ENCODE results near the gene PLSCR5.

DNA sequence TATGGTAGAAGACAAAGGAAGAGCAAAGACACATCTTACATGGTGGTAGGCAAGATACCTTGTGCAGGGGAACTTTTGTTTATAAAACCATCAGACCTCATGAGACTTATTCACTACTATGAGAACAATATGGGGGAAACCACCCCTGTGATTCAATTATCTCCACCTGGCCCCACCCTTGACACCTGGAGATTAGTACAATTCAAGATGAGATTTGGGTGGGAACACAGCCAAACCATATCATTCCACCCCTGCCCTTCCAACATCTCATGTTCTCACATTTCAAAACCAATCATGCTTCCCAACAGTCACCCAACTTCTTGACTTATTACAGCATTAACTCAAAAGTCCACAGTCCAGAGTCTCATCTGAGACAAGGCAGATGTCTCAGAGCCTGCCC lies 39.0 kb downstream of the PLSCR5 start:
- TF ChIP-seq, protein P1, sequence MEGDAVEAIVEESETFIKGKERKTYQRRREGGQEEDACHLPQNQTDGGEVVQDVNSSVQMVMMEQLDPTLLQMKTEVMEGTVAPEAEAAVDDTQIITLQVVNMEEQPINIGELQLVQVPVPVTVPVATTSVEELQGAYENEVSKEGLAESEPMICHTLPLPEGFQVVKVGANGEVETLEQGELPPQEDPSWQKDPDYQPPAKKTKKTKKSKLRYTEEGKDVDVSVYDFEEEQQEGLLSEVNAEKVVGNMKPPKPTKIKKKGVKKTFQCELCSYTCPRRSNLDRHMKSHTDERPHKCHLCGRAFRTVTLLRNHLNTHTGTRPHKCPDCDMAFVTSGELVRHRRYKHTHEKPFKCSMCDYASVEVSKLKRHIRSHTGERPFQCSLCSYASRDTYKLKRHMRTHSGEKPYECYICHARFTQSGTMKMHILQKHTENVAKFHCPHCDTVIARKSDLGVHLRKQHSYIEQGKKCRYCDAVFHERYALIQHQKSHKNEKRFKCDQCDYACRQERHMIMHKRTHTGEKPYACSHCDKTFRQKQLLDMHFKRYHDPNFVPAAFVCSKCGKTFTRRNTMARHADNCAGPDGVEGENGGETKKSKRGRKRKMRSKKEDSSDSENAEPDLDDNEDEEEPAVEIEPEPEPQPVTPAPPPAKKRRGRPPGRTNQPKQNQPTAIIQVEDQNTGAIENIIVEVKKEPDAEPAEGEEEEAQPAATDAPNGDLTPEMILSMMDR (IDR thresholded peaks at IDR 0.05): no peak
- TF ChIP-seq EZH2 (IDR thresholded peaks at IDR 0.05) (no peak), EZH2phosphoT487 (IDR thresholded peaks at IDR 0.05) (no peak)
